Endodermal cell (in vitro differentiated cells): ENCODE measurements around the gene PRKACB. TPM values are rescaled to one million over a fixed set of nuclear protein-coding genes. Genes with fewer than 3 reads are reported as not detected.

Experiments used
- DNase-seq: peaks from one replicate; pipeline ENCODE4 v3.0.0-alpha.2; 2017
- H3K27ac ChIP-seq: 2 replicates; pipeline ENCODE4 v1.5.1; 2013; ENCODE audit warnings: mild to moderate bottlenecking, low read depth, low read length, moderate library complexity
- H3K27me3 ChIP-seq: 2 replicates; pipeline ENCODE4 v1.6.1; 2013; ENCODE audit warnings: mild to moderate bottlenecking, low read length, moderate library complexity; ENCODE audit not compliant: insufficient read depth, control insufficient read depth, poor library complexity, severe bottlenecking
- H3K36me3 ChIP-seq: 2 replicates; pipeline ENCODE4 v1.7.0; 2013; ENCODE audit warnings: mild to moderate bottlenecking, low read length, moderate library complexity; ENCODE audit not compliant: control insufficient read depth, insufficient read depth
- H3K4me1 ChIP-seq: one replicate; pipeline ENCODE4 v1.7.0; 2013; ENCODE audit warnings: low read length; ENCODE audit not compliant: control insufficient read depth, insufficient read depth
- H3K4me3 ChIP-seq: 2 replicates; pipeline ENCODE4 v1.5.1; 2013; ENCODE audit warnings: mild to moderate bottlenecking, low read length, moderate library complexity
- H3K9ac ChIP-seq: 2 replicates; pipeline ENCODE4 v1.6.1; 2013; ENCODE audit warnings: mild to moderate bottlenecking, low read length, moderate library complexity; ENCODE audit not compliant: poor library complexity, severe bottlenecking; ENCODE audit errors: extremely low read depth
- H3K9me3 ChIP-seq: 2 replicates; pipeline ENCODE4 v1.6.1; 2013; ENCODE audit warnings: mild to moderate bottlenecking, low read length, moderate library complexity; ENCODE audit not compliant: control insufficient read depth
- H3K27ac Mint-ChIP-seq: 2 replicates; pipeline ENCODE4 v1.8.0; 2020; ENCODE audit warnings: mixed read lengths
- H3K27me3 Mint-ChIP-seq: 2 replicates; pipeline ENCODE4 v1.8.0; 2021; ENCODE audit warnings: mild to moderate bottlenecking, mixed read lengths; ENCODE audit not compliant: insufficient read depth
- H3K36me3 Mint-ChIP-seq: 2 replicates; pipeline ENCODE4 v1.8.0; 2020; ENCODE audit warnings: low read depth, mixed read lengths
- H3K4me1 Mint-ChIP-seq: 2 replicates; pipeline ENCODE4 v1.8.0; 2020; ENCODE audit warnings: mixed read lengths
- H3K4me3 Mint-ChIP-seq: 2 replicates; pipeline ENCODE4 v1.8.0; 2020; ENCODE audit warnings: mild to moderate bottlenecking, moderate library complexity, mixed read lengths
- H3K9me3 Mint-ChIP-seq: 2 replicates; pipeline ENCODE4 v1.8.0; 2020; ENCODE audit warnings: mild to moderate bottlenecking, mixed read lengths
- WGBS, 2 experiments: methylation state at CpG; one replicate each; pipeline versions ENCODE4 v1.1.5 to v1.1.7; 2013; ENCODE audit warnings: missing lambda C conversion rate in 2 of 2, mixed read lengths in 1 of 2; ENCODE audit not compliant: insufficient coverage in 1 of 2, insufficient read length in 1 of 2; 5-methylcytosine and 5-hydroxymethylcytosine counted together
- total RNA-seq, 2 donors: library from RNA; stranded (reverse); fragmentation: NEBNext Ultra II Directional in 1 of 2; extraction: Animal tissue kit (Norgen Biotek cat#: 25700) in 1 of 2; gene quantifications; 2 replicates in 1 of 2; 3 replicates in 1 of 2; pipeline ENCODE4 v1.2.1, GENCODE V29; 2021
- TF ChIP-seq, protein P1 (sequence below): fragments of 200-600 bp; sonication (generic); conservative IDR thresholded peaks from 2 replicates; pipeline ENCODE4 v1.5.0; 2021; ENCODE audit warnings: antibody characterized with exemption, mild to moderate bottlenecking

Gene PRKACB
- total RNA-seq, 2 donors from 2014 or later: 19.8 to 36.1 TPM

DNA sequence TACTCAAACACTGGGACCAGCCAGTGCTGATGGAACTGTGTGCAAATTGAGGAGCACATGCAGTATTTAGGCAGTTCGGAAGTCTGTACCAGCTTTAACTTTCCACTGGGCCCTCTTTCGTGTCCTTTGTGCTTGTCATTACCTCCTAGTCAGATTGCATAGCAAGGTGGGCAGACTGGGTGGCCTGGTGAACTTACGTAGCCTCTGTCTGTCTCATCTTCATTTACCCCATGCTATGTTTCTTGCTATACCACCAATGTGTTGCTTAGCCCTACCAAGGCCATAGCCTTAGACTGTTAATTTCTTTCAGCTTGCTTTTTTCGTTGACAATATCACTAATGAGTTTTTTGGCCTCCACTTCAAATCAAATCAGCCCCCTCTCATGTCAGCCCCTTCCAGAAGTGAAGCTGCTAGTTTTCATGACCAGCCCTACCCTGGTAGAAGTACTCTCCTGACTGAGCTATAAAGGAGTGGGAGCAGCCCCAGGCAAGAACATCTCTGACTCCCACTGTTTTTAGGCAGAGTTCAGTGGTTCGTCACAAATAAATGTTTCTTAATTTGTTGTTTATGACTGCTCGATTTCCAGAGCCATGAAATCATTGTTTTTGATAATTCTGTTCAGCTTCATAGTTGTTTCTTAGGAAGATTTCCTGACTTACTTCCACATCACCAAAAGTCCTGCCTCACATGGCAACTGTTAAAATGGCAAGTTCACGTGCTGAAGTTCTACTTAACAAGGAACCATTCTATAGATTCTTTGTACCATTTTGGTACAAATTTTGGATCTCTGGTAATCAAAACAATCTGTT, 19.3 kb downstream of the PRKACB start:
- Mint-ChIP-seq H3K36me3 (no peaks in the 10 kb centered on the region), H3K9me3 (no peaks in the 10 kb centered on the region), H3K4me3 (no peak overlapping the region), H3K27ac (no peak overlapping the region), H3K27me3 (no peaks in the 10 kb centered on the region), H3K4me1 (no peaks in the 10 kb centered on the region)
- Histone ChIP-seq H3K27ac (no peak overlapping the region), H3K9ac (no peak overlapping the region), H3K4me1 (no peaks in the 10 kb centered on the region), H3K4me3 (no peak overlapping the region), H3K9me3 (no peaks in the 10 kb centered on the region), H3K36me3 (no peaks in the 10 kb centered on the region), H3K27me3 (no peaks in the 10 kb centered on the region)
- WGBS, 2 experiments: 92 to 94% methylated on average over 5 to 7 of the region's 7 CpGs
- TF ChIP-seq, protein P1, sequence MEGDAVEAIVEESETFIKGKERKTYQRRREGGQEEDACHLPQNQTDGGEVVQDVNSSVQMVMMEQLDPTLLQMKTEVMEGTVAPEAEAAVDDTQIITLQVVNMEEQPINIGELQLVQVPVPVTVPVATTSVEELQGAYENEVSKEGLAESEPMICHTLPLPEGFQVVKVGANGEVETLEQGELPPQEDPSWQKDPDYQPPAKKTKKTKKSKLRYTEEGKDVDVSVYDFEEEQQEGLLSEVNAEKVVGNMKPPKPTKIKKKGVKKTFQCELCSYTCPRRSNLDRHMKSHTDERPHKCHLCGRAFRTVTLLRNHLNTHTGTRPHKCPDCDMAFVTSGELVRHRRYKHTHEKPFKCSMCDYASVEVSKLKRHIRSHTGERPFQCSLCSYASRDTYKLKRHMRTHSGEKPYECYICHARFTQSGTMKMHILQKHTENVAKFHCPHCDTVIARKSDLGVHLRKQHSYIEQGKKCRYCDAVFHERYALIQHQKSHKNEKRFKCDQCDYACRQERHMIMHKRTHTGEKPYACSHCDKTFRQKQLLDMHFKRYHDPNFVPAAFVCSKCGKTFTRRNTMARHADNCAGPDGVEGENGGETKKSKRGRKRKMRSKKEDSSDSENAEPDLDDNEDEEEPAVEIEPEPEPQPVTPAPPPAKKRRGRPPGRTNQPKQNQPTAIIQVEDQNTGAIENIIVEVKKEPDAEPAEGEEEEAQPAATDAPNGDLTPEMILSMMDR: no peak
- no peak for DNase-seq

DNA sequence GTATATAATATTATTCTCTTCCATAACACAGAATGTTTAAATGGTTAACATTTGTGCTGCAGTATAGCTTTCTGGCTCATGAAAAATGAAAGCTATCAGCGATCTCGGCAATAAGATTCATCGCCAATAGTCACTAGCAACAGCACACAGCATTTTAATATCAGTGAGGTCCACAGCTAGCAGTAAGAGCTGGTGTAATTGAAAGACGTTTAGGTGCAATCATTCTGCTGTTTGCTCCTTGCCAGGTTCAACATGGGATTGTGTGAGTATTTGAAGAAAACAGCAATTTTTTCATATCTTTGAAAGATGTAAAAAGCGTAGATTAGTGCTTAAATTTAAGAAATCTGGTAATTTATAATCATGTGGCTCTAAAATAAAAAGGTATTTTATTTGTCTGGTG, 20.1 kb downstream of the PRKACB start:
- TF ChIP-seq, protein P1: no peak
- Histone ChIP-seq H3K36me3 (no peaks in the 10 kb centered on the region), H3K27me3 (no peaks in the 10 kb centered on the region), H3K9me3 (no peaks in the 10 kb centered on the region), H3K27ac (no peak overlapping the region), H3K4me1 (no peaks in the 10 kb centered on the region), H3K9ac (no peak overlapping the region), H3K4me3 (no peak overlapping the region)
- H3K4me3 Mint-ChIP-seq: no peak overlapping the region
- 91 to 100% methylated on average over 1 to 5 of the region's 5 CpGs for WGBS, 2 experiments
- DNase-seq: no peak
- no peaks in the 10 kb centered on the region for H3K27me3 Mint-ChIP-seq
- H3K27ac Mint-ChIP-seq: no peak overlapping the region
- no peaks in the 10 kb centered on the region for H3K36me3 Mint-ChIP-seq
- no peaks in the 10 kb centered on the region for H3K4me1 Mint-ChIP-seq
- no peaks in the 10 kb centered on the region for H3K9me3 Mint-ChIP-seq

DNA sequence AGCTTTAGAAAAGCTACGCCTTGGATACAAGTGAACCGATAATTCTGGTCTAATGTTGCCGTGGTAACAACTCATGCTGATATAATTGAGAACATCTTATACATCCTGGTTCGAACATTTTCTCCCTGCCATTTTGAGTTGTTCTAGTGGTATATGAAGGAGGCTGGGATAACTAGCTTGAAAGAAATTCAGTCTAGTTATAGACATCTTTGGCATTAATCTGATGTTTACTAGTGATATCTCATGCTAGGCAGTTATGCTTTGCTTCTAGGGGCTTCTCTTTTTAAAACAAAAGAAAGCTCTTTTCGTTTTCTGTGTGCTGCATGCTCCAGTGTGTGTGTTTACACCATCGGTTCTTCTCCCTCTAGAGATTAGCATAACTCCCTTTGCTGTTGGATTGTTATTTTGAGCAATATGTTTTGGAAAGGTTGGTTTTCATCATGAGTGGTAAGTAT, 20.5 kb downstream of the PRKACB start:
- H3K27ac Mint-ChIP-seq: no peak overlapping the region
- Histone ChIP-seq H3K4me3 (no peak overlapping the region), H3K9ac (no peak overlapping the region), H3K4me1 (no peaks in the 10 kb centered on the region), H3K9me3 (no peaks in the 10 kb centered on the region), H3K36me3 (no peaks in the 10 kb centered on the region), H3K27me3 (no peaks in the 10 kb centered on the region), H3K27ac (no peak overlapping the region)
- TF ChIP-seq, protein P1: no peak
- no peaks in the 10 kb centered on the region for H3K27me3 Mint-ChIP-seq
- no peak for DNase-seq
- WGBS, 2 experiments: 92 to 93% methylated on average over 5 to 6 of the region's 6 CpGs
- no peaks in the 10 kb centered on the region for H3K9me3 Mint-ChIP-seq
- no peak overlapping the region for H3K4me3 Mint-ChIP-seq
- H3K36me3 Mint-ChIP-seq: no peaks in the 10 kb centered on the region
- H3K4me1 Mint-ChIP-seq: no peaks in the 10 kb centered on the region
